Epithelial cell of esophagus (primary cell): ENCODE measurements around the gene SLC2A4RG.
"Not testable (repeated sequence)": the region's sequence is repeated elsewhere in the genome, so short reads cannot be mapped to it uniquely, and the experiment has no call there.

Experiments
- DNase-seq: peaks from one replicate; pipeline ENCODE4 v3.0.0; 2010; ENCODE audit warnings: low read depth
- H3K4me3 ChIP-seq: 2 replicates; pipeline ENCODE4 v1.5.1; 2011; ENCODE audit warnings: mild to moderate bottlenecking, low read length, control low read depth
- TF ChIP-seq, protein P1 (sequence below): IDR thresholded peaks from 2 replicates; pipeline ENCODE4 v1.5.1; 2011; ENCODE audit warnings: low read depth, mild to moderate bottlenecking, low read length, control low read depth, inconsistent platforms; ENCODE audit not compliant: insufficient read depth; ENCODE audit errors: missing control alignments

SLC2A4RG gene

GRCh38 chr20:63711085-63711645 is 28.4 kb upstream of the SLC2A4RG start:
- TF ChIP-seq, protein P1, sequence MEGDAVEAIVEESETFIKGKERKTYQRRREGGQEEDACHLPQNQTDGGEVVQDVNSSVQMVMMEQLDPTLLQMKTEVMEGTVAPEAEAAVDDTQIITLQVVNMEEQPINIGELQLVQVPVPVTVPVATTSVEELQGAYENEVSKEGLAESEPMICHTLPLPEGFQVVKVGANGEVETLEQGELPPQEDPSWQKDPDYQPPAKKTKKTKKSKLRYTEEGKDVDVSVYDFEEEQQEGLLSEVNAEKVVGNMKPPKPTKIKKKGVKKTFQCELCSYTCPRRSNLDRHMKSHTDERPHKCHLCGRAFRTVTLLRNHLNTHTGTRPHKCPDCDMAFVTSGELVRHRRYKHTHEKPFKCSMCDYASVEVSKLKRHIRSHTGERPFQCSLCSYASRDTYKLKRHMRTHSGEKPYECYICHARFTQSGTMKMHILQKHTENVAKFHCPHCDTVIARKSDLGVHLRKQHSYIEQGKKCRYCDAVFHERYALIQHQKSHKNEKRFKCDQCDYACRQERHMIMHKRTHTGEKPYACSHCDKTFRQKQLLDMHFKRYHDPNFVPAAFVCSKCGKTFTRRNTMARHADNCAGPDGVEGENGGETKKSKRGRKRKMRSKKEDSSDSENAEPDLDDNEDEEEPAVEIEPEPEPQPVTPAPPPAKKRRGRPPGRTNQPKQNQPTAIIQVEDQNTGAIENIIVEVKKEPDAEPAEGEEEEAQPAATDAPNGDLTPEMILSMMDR = no peak
- no peak overlapping the region for H3K4me3 ChIP-seq
- DNase-seq = no peak

GRCh38 chr20:63712191-63712590 is 27.4 kb upstream of the SLC2A4RG start:
- DNase-seq = no peak
- no peak overlapping the region for H3K4me3 ChIP-seq
- TF ChIP-seq, protein P1 = no peak

- H3K4me3 ChIP-seq = no peak overlapping the region
- TF ChIP-seq, protein P1 = no peak
- DNase-seq = no peak
Measured at GRCh38 chr20:63714858-63715257, 24.7 kb upstream of the SLC2A4RG start.

DNA sequence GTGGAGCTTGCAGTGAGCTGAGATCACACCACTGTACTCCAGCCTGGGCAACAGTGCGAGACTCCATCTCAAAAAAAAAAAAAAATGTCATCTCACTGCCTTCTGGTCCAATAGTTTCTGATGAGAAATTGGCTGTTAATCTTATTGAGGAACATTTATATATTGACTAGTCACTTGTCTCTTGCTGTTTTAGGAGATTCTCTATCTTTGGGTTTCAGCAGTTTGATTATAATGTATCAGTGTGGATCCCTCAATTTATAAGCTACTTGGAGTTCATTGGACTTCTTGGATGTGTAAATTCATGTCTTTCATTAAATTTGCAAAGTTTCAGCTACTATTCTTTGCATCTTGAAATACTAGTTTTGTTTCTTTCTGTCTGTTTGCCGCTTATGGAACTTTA is 20.6 kb upstream of the SLC2A4RG start:
- TF ChIP-seq, protein P1 = no peak

GRCh38 chr20:63722967-63723622 is 16.5 kb upstream of the SLC2A4RG start:
- H3K4me3 ChIP-seq, DNase-seq: not testable (repeated sequence)

More for the DNA sequence above, 20.6 kb upstream of the SLC2A4RG start:
- no peak overlapping the region for H3K4me3 ChIP-seq
- no peak for DNase-seq

GRCh38 chr20:63730189-63730733 is 9.3 kb upstream of the SLC2A4RG start:
- not testable (repeated sequence) for H3K4me3 ChIP-seq, DNase-seq

DNA sequence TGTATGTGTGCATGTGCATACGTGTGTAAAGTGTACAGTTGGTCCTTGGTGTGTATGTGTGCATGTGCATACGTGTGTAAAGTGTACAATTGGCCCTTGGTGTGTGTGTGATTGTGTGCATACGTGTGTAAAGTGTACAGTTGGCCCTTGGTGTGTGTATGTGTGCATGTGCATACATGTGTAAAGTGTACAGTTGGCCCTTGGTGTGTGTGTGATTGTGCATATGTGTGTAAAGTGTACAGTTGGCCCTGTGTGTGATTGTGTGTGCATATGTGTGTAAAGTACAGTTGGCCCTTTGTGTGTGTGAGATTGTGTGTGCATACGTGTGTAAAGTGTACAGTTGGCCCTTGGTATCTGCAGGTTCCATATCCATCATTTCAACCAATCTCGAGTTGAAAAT is 8.2 kb upstream of the SLC2A4RG start:
- DNase-seq = no peak
- no peak overlapping the region for H3K4me3 ChIP-seq
- TF ChIP-seq, protein P1 = no peak
